ENCODE data around the gene RNF8. TPM values are rescaled to one million over a fixed set of nuclear protein-coding genes. Genes with fewer than 3 reads are reported as not detected.

The RNF8 gene
- total RNA-seq, 2 experiments from 2014 or later, result 4.9 to 5.9 TPM

DNA sequence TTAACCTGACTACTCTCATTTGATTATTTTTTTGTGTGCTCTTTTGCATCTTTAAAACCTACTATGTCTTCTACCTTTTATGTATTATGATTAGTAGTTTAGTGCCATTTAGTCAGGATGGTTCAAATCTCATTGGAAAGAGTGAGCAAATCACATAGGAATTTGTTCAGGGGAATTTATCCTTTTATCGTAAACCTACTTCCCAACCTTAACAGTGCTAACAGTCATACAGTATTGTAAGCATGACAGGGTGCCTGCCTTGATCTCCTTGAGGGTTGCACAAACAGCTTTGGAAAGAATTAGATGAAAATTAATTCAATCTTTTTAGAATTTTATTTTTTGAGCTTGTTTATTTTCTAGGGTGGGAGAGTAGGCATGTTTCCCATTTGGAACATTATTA, 18.3 kb downstream of the RNF8 start:
- peaks cover 54% of the 10 kb centered on the region for H3K36me3 ChIP-seq (ENCODE audit: insufficient read depth, low read length)
- no peaks in the 10 kb centered on the region for H3K27me3 ChIP-seq (ENCODE audit: control insufficient read depth in 1 of 2, insufficient read depth in 2 of 2, low read length in 2 of 2)
- Mint-ChIP-seq H3K9me3 (no peaks in the 10 kb centered on the region), H3K36me3 (ENCODE audit: low read depth) (peaks cover 69% of the 10 kb centered on the region), H3K27me3 (no peaks in the 10 kb centered on the region), H3K4me1 (ENCODE audit: low read depth) (peaks cover 5% of the 10 kb centered on the region), H3K4me3 (no peak overlapping the region), H3K27ac (no peak overlapping the region)
- POLR2A ChIA-PET, result no interaction called here
- ATAC-seq (ENCODE audit: poor library complexity) (no peak), DNase-seq (no peak)
- H3K4me1 ChIP-seq (ENCODE audit: insufficient read depth, low read length), result no peaks in the 10 kb centered on the region
- TF ChIP-seq, protein P1, sequence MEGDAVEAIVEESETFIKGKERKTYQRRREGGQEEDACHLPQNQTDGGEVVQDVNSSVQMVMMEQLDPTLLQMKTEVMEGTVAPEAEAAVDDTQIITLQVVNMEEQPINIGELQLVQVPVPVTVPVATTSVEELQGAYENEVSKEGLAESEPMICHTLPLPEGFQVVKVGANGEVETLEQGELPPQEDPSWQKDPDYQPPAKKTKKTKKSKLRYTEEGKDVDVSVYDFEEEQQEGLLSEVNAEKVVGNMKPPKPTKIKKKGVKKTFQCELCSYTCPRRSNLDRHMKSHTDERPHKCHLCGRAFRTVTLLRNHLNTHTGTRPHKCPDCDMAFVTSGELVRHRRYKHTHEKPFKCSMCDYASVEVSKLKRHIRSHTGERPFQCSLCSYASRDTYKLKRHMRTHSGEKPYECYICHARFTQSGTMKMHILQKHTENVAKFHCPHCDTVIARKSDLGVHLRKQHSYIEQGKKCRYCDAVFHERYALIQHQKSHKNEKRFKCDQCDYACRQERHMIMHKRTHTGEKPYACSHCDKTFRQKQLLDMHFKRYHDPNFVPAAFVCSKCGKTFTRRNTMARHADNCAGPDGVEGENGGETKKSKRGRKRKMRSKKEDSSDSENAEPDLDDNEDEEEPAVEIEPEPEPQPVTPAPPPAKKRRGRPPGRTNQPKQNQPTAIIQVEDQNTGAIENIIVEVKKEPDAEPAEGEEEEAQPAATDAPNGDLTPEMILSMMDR (IDR thresholded peaks at IDR 0.05), result no peak
- no peak overlapping the region for H3K27ac ChIP-seq (ENCODE audit: low read depth in 1 of 2, low read length in 2 of 2)
- H3K9me3 ChIP-seq (ENCODE audit: control insufficient read depth in 1 of 2, insufficient read depth in 1 of 2, low read length in 2 of 2), result no peaks in the 10 kb centered on the region
- CTCF ChIA-PET, result no interaction called here
- no peak overlapping the region for H3K4me3 ChIP-seq (ENCODE audit: low read length)
- intact Hi-C loops (cut with DNase I, micrococcal nuclease), result no loop called here

- POLR2A ChIA-PET, result no interaction called here
- intact Hi-C loops (cut with DNase I, micrococcal nuclease), result no loop called here
- no peak for ATAC-seq (ENCODE audit: poor library complexity)
Measured at GRCh38 chr6:37373822-37374471, 20.2 kb downstream of the RNF8 start.

DNA sequence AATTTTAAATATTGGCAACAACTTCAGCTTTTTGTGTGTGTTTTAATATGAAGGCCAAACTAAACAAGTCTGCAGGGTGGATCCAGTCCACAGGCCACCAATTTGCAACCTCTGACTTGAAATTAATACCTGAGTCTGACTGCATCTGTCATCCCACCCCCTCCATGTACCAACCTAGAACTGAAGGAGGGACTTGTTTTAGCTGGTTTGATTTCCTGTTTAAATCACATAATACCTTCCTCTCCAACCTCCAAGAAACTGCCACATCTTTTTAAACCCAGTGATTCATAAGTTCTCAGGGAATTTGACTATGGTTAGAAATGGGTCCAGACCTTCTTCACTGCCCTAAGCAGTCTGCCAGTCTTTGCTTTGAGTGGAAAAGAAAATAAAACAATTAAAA, 21.6 kb downstream of the RNF8 start:
- no peak for DNase-seq
- H3K4me3 ChIP-seq (ENCODE audit: low read length), result no peak overlapping the region
- no peak overlapping the region for H3K4me3 Mint-ChIP-seq
- TF ChIP-seq, protein P1 (IDR thresholded peaks at IDR 0.05), result no peak
- peaks cover 55% of the 10 kb centered on the region for H3K36me3 Mint-ChIP-seq (ENCODE audit: low read depth)
- CTCF ChIA-PET, result no interaction called here
- ATAC-seq (ENCODE audit: poor library complexity), result no peak
- H3K27me3 Mint-ChIP-seq, result no peaks in the 10 kb centered on the region
- no peaks in the 10 kb centered on the region for H3K4me1 Mint-ChIP-seq (ENCODE audit: low read depth)
- no peaks in the 10 kb centered on the region for H3K4me1 ChIP-seq (ENCODE audit: insufficient read depth, low read length)
- no peak overlapping the region for H3K27ac ChIP-seq (ENCODE audit: low read depth in 1 of 2, low read length in 2 of 2)
- no peaks in the 10 kb centered on the region for H3K27me3 ChIP-seq (ENCODE audit: control insufficient read depth in 1 of 2, insufficient read depth in 2 of 2, low read length in 2 of 2)
- intact Hi-C loops (cut with DNase I, micrococcal nuclease), result no loop called here
- H3K9me3 Mint-ChIP-seq, result no peaks in the 10 kb centered on the region
- H3K36me3 ChIP-seq (ENCODE audit: insufficient read depth, low read length), result peaks cover 37% of the 10 kb centered on the region
- H3K9me3 ChIP-seq (ENCODE audit: control insufficient read depth in 1 of 2, insufficient read depth in 1 of 2, low read length in 2 of 2), result no peaks in the 10 kb centered on the region
- no peak overlapping the region for H3K27ac Mint-ChIP-seq
- POLR2A ChIA-PET, result no interaction called here

More at GRCh38 chr6:37373822-37374471, 20.2 kb downstream of the RNF8 start:
- Mint-ChIP-seq H3K4me1 (ENCODE audit: low read depth) (peaks cover 3% of the 10 kb centered on the region), H3K27ac (no peak overlapping the region), H3K27me3 (no peaks in the 10 kb centered on the region), H3K36me3 (ENCODE audit: low read depth) (peaks cover 69% of the 10 kb centered on the region), H3K9me3 (no peaks in the 10 kb centered on the region), H3K4me3 (no peak overlapping the region)
- DNase-seq, result no peak
- H3K9me3 ChIP-seq (ENCODE audit: control insufficient read depth in 1 of 2, insufficient read depth in 1 of 2, low read length in 2 of 2), result no peaks in the 10 kb centered on the region
- CTCF ChIA-PET, result no interaction called here
- TF ChIP-seq, protein P1 (IDR thresholded peaks at IDR 0.05), result no peak
- no peaks in the 10 kb centered on the region for H3K4me1 ChIP-seq (ENCODE audit: insufficient read depth, low read length)
- peaks cover 48% of the 10 kb centered on the region for H3K36me3 ChIP-seq (ENCODE audit: insufficient read depth, low read length)
- H3K27ac ChIP-seq (ENCODE audit: low read depth in 1 of 2, low read length in 2 of 2), result no peak overlapping the region
- no peak overlapping the region for H3K4me3 ChIP-seq (ENCODE audit: low read length)
- no peaks in the 10 kb centered on the region for H3K27me3 ChIP-seq (ENCODE audit: control insufficient read depth in 1 of 2, insufficient read depth in 2 of 2, low read length in 2 of 2)
